HG02885 (cell line): ENCODE results near the gene FNBP1.
"Not testable (repeated sequence)": the region's sequence is repeated elsewhere in the genome, so short reads cannot be mapped to it uniquely, and the experiment has no call there.

Source experiments
- ATAC-seq: cut with Tn5 transposase; IDR thresholded peaks from one replicate; pipeline ENCODE4 v1.9.1; 2021; ENCODE audit warnings: mild to moderate bottlenecking; ENCODE audit not compliant: unreplicated experiment, poor library complexity

The FNBP1 gene

DNA sequence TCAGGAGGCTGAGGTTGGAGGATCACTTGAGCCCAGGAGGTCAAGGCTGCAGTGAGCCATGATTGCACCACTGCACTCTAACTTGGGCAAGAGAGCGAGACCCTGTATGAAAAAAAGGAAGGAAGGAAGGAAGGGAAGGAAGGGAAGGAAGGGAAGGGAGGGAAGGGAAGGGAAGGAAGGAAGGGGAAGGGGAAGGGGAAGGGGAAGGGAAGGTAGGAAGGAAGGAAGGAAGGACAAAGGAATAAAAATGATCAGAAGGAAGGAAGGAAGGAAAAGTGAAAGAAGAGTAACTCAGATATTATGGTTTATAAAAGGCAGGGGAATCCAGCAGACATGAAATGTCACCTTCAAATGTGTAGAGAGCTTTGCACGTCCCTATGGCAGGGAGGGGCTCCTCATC is 143.4 kb downstream of the FNBP1 start:
- ATAC-seq: no peak

DNA sequence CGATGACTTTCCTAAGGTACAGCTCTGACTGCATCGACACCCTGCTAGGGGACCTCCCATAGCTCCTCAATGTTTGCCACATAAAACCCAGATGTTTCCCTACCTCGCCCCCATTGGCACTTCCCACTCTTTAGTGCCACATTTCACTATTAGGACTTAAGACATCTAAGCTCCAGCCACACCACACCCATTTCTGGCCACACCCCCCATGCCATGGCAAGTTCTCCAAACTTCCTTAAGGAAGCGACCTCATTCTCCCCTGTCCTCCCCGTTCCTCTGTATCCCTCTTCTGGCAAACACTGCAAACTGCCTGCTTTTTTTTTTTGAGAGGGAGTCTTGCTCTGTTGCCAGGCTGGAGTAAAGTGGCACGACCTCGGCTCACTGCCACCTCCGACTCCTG is 144.8 kb downstream of the FNBP1 start:
- ATAC-seq: no peak

DNA sequence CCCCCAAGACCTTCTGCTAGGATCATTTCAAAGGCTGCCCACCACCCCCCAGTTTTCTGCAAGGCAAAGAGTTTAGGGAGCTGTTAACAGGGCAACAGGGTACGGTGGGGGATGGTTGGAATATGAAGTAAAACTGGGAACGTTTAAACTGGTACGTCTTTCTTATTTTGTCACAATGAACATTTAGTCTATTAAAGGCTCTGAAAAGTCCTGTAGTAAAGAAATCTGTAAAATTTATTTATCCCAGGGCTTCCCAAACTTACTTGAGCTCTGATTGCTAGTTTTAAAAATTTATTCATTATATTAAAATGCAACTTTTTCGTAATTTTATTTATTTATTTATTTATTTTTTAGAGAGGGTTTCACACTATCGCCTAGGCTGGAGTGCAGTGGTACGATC is 145.7 kb downstream of the FNBP1 start:
- ATAC-seq: no peak

DNA sequence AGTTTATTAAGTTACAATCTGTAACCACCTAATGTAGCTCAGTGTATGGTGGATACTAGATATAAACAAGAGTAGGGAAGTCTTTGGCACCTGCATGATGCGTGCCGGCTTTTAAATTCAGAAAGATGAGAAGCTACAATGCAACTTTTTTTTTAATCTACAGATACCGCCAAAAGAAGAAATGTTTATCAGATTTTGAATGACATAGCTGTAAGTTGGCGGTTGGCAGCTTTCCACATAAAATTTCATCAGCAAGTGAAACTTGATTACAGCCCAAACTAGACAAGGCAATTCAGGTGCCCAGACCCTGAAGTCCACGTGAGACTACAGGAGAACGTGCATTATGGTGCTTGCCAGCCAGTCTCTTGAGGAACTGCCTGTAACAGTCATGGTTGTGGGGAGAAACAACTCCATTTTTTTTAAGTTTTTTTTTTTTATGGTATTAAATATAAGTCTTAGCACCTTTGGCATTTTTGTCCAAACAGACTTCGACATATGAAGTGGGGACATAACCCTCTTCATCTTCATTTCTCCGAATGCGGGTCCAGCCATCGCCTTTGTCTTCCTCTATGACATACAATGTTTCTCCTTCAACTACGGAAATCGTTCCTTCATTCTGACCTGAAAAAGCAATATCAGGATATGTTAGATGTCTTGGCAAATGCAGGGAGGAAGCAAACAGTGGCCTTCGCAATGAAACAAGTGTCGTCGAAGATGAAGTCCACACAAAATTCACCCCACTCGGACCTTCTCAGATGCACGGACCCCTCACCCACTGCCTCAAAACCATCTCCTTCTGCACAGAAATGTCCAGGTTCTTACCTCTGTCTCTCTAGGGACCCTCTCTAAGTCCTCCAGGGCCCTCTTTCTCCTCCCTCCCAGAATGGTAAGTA is 147.4 kb downstream of the FNBP1 start:
- no peak for ATAC-seq

DNA sequence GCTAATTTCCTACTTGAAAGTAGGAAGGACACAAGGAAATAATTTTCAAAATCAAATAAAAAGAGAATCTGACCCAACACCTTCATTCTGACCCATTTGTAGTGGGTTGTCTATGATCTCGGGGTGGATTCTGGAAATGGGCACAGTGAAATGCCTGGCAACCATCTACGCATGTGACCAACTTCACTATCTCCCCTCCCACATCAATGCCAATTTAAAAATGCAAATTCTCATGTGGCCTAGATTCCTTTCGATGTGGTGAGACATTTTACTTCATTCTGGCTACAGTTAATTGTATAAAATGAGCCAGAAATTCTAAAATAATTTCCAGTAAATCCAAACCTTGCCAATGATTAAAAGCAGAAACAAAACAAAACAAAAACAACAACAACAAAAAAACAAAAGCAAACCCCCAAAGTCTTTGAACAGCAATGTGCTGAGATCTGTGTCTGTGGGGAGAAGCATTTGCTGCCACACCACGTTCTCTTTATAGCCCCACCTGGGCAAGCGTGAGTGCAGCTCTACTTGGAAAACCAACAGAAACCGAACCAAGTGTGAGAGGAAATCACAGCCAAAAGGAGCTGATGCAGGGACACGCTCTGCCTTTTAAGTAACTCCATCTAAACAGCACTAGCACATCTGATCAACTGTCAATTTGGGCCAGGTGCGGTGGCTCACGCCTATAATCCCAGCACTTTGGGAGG is 148.7 kb downstream of the FNBP1 start:
- no peak for ATAC-seq

DNA sequence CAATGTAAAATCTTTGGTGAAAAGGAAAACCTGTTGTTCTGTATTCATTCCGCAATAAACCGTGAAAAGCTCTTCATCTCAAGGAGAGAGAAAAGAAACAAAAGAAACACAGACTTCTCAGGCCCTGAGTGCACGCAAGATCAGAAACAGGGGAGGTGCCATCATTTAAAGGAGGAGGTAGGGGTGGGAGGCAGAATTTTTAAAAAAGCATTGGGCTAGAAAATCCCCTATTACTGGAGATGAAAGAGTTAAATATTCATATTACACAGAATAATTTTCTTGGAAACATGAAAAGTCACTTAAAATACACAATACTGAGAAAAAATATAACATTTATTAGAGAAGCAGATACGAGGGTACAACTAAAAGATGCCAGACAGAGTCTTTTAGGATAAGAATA is 151.4 kb downstream of the FNBP1 start:
- no peak for ATAC-seq

DNA sequence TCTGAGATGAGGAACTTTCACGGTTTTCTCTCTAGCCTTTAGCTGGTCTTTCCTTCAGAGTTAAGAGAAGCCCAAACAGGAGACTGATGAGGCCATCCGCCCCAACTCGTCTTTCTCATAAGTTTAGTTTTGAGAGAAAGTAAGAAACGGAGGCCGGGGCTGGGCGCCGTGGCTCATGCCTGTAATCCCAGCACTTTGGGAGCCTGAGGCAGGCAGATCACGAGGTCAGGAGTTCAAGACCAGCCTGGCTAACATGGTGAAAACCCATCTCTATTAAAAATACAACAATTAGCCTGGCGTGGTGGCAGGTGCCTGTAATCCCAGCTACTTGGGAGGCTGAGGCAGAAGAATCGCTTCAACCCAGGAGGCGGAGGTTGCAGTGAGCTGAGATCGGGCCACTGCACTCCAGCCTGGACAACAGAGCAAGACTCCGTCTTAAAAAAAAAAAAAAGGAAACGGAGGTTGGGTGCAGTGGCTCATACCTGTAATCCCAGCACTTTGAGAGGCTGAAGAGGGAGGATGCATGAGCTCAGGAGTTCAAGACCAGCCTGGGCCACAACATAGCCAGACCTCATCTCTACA is 152.2 kb downstream of the FNBP1 start:
- ATAC-seq: not testable (repeated sequence)

DNA sequence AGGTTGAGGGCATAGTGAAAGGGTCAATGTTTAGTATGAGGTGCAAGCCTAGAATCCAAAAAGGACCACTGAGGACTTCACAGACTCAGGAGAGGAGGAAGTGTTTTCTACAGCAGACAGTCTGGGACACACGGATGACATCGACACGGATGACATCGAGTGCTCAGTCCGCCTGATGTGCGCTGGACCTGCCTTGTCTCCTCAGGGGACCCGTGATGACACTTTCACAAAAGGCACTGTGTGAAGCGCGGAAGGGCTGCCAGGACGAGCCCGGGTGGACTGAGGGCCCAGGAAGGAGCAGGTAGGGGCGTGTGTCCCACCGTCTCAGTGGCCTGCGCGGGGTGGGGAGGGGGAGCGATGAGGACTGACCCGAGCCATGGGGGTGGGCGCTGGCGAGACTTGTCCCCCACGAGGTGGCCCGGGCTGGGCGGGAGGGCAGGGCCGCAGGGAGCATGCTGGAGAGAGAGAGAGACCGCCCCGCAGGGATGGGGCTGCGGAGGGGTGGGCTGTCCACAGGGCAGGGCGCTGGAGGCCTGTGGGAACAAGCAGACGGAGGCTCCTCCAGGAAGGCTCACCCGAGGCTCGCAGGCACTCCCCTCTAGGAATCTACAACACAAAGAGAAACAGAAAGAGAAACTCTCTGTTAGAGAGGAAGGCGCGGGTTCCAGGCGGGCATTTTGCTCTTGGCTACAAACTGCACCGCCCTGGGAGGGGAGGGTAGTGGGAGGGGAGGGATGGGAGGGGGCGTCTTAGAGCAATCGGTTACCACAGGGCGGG is 152.9 kb downstream of the FNBP1 start:
- no peak for ATAC-seq

DNA sequence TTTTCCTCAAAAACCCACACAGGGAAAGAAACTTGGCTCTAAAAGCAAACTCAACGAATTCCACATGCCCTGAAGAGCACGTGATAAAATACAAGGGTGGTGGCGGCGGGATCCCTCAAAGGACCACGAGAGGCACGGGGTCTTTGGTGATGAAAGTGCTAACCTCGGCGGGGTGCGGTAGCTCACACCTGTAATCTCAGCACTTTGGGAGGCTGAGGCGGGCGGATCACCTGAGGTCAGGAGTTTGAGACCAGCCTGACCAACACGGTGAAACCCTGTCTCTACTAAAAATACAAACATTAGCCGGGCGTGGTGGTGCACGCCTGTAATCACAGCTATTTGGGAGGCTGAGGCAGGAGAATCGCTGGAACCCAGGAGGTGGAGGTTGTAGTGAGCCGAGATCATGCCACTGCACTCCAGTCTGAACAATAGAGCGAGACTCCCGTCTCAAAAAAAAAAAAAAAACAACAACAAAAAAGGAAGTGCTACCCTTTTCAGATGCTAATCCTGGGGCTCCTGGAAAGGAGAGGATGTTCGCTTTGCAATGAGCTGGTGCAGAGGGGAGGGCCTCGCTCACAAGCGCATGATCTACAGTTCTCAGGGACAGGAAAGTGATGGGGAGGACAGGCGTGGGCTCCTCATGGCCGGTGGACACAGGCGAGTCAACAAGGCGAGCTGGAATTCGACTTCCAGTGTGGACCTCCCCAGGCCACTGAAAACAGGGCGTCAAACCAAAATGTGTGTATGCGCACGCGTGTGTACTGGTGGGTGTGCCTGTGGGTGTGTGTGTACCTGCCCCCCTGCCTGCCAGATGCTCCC is 153.7 kb downstream of the FNBP1 start:
- no peak for ATAC-seq

DNA sequence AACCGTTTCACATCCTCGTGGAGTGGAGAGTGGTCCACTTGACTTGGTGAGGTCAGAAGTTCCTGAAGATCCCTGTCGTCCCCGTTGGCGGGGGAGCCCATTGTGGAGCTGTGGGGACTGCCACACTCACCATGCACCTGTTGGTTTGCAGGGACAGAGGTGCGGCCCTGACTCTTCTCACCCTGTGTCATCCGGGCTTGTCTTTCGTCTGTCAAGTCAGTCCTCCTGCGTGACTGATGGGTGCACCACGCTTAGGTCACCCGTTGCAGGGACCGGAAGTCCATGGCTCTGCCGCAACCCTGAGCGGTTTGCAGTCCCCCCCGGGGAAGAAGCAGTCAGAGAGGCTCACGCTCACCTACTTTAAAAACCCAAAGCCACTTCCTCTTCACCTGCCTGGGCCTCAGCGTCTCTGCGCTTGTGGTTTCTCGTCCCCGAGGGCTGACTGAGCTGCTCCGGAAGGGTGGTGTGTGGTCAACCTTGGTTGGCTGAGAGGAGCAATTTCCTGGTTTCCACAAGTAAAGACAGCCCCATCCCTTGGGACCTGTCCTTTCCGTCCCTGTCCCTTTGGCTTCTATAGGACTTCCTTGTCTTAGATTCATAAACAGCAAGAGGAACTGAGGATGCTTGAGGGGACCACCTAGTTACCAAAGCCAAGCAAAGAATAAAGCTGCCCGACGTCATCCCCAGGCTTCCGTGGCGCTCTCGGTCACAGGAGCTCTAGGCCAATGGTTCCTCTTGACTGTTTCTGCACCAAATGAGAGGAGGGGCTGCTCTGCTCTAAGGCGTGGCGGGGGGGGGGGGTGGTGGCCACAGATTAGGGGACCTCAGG is 154.5 kb downstream of the FNBP1 start:
- ATAC-seq: peak; percentile 62

DNA sequence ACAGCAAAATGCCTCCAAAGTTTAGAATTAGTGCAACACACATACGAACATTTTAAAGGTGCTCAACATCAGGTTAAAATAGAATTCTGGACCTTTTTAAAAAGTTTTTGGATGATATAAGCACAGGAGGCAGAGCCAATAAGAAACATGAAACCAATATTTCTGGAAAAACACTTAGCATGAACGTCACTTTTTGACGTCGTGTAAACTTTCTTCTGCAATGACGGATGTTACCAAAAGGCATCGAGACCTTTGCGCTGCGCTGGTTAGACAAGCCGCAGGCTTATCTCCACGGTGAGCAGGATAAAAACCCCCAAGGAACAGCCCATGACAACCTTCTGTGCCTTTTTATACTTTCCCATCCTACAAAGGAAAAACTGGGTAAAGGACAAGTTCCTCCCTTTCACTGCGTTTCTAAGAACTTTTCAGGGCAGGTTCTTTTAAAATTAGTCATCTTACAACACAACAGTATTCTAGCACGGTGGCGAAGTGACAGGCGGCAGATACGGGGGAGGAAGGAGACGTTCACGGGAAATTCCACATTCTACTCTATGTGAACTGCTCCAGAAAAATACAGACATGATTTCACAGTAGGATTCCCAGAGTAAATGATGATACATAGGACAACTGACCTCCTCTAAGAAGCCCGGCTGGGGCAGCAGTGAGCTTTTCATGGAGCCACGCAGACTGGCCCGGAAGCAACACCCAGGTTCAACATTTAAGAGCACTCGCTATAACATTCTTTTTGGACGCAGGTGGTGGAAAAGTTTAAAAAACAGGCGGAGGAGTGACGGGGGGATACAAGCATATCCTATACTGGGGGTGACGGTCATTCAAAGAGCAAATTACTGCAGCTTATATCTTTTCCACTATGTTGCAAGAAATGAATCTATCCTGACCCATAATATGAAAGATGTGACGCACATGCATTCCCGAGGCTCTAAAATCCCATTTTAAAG is 155.4 kb downstream of the FNBP1 start:
- no peak for ATAC-seq

DNA sequence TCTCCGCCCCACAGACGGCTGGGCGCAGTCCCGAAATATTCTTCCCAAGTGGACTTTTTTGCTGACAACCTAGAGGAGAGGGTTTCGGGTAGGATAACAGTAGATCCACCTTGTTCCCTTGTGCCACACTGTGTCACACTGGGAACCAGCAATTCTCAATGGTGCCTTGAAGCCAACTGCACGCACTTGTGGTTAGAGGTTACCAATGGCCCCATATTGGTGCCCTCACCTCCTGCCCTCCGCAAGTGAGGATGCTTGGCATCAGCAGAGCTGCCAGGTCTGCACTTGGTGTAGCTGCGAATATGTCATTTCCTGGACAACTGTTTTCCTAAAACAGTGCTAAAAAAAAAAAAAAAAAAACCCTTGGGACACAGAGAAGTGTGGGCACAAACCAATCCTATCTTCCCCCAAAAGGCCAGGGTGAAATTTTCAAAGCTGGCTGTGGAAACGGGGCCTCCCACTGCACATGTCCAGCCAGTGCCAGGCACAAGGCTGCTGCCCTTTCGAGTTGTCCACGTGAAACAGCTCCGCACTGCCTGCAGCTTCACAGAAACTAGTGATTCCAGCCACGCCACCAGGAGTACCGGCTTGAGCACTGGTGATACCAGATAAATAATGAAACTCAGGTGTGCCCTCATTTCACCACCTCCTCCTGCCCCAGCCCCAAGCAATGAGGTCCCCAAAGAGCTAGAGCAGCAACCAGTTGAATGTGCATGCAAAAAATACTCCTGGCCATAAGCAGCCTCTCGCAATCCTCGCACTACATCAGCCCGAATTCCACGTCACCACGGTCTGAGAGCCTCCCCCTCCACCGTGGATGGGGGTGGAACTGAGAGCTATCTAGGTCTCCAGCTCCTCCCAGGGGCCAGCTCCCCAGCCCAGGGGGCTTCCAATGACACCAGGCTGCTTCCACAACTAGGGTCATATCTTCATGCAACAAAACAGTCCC is 156.5 kb downstream of the FNBP1 start:
- ATAC-seq: no peak

DNA sequence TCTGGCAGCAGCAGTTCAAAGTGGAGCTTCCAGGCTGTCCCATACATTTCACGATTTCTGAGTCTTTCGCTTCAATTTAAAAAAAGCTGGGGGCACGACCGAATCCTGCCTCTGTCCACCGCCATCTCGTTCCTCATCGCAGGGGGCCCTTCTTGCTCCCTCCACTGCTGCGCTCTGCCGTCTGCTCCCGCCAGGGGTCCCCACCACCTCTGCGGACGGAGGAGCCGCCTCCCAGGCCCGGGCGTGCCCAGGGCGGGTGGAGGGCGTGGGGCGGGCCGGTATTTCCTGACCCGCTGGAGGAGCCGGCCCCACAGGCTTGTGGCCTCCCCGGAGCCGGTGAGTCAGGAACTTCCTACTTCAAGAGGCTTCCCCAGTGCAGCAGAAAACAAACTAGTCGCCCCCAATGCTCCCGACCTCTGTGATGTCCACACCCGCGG is 157.3 kb downstream of the FNBP1 start:
- peak; percentile 32 for ATAC-seq

DNA sequence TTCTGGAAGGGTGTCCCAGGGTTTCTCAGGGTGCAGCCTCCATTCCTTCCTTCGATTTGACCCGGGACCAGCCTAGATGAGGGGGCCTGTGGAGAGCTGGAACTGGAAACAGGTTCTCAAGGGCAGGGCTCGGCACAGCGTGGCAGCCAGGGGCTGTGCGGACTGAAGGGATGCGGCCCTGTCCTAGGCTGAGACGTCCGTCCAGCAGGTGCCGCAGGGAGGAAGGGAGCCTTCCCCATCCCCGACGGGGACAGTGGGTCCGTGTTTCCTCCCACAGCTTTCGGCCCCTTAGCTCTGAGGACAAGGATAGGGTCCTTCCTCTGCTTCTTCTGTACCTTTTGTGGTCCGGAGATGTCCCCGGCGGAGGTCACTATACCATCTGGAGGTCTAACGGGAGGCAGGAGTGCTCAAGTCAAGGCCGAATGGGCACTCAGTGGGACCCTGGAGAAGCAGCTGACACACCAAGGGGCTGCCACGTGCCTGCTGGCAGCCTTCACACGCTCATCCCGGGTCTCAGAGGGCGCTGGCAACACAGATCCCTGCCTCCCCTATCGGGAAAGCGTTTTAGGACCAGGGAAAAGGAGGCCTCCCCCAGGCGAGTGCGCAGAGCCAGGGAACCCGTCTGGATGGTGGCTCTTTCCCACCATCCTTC is 157.8 kb downstream of the FNBP1 start:
- no peak for ATAC-seq

DNA sequence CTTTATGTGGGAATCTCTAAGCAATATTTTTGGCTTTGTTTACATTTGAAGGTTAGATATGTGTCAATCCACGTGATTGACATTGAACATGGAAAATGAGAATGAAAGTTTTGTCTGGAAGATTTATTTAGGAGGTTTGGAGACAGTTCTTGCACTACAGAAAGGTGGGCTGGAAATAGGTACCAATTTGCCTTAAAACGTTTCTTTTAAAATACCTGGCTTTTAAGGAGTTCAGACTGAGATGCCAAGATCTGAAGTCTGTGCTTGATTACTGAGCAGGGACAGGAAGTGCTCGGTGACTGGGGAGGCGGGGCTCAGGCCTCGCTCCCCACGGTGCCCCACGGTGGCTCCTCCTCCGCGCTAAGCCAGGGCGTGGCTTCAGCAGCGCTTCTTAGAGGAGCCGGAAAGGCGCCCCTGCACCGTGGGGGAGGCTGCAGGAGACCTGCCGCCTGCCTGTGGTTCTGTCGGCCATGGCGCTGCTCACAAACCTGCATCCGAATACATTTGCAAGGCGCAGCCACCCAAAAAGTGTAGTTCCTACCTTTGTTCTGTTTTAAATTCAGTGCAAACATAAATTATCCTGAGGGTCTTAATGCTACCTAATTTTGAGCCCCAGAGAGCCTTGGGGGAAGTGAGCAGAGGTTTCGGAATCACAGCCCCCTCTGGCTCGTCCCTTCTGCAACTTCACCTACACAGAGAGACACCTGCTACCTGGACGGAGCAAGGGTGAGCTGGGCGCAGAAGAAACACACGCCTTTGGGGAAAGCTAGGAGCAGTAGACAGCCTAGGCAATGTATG is 158.6 kb downstream of the FNBP1 start:
- ATAC-seq: peak; percentile 51
